SU-DHL-6 (cell line): ENCODE results near the gene LRRC71.

Experiments used
- H2AFZ ChIP-seq: fragments of 200-600 bp; sonication (generic); 2 replicates; pipeline ENCODE4 v1.6.1; 2014; ENCODE audit warnings: low read depth, mild to moderate bottlenecking, moderate library complexity, mixed read lengths, antibody characterized with exemption, low read length; ENCODE audit not compliant: severe bottlenecking
- H3F3A ChIP-seq: fragments of 200-600 bp; shearing (Covaris generic); 2 replicates; pipeline ENCODE4 v1.6.0; 2016; ENCODE audit warnings: antibody characterized with exemption, mild to moderate bottlenecking; ENCODE audit not compliant: insufficient read depth
- H3K27ac ChIP-seq: fragments of 200-600 bp; sonication (generic); 2 replicates; pipeline ENCODE4 v1.5.1; 2016; ENCODE audit warnings: low read depth, mild to moderate bottlenecking, low read length, moderate library complexity, mixed read lengths
- H3K27me3 ChIP-seq: fragments of 200-600 bp; sonication (generic), shearing (Covaris generic); 2 replicates; pipeline ENCODE4 v1.6.0; 2014; ENCODE audit warnings: mild to moderate bottlenecking, low read length
- H3K36me3 ChIP-seq: fragments of 200-600 bp; sonication (generic); 2 replicates; pipeline ENCODE4 v1.6.1; 2014; ENCODE audit warnings: mild to moderate bottlenecking, low read length, mixed read lengths
- H3K4me2 ChIP-seq: fragments of 300-600, 200-600 bp; shearing (Covaris generic), sonication (generic); 2 replicates; pipeline ENCODE4 v1.6.0; 2014; ENCODE audit warnings: low read length, low read depth, mild to moderate bottlenecking; ENCODE audit not compliant: poor library complexity, severe bottlenecking
- H3K4me3 ChIP-seq: fragments of 200-600 bp; sonication (generic); 2 replicates; pipeline ENCODE4 v1.5.1; 2014; ENCODE audit warnings: antibody characterized with exemption, low read length, mild to moderate bottlenecking, mixed read lengths; ENCODE audit not compliant: insufficient read depth, poor library complexity, severe bottlenecking
- H3K79me2 ChIP-seq: fragments of 200-600 bp; sonication (generic); 2 replicates; pipeline ENCODE4 v1.6.1; 2014; ENCODE audit warnings: mild to moderate bottlenecking, low read length, moderate library complexity; ENCODE audit not compliant: insufficient read depth
- H3K9ac ChIP-seq: fragments of 200-600 bp; sonication (generic); 2 replicates; pipeline ENCODE4 v1.7.0; 2014; ENCODE audit warnings: mild to moderate bottlenecking, low read length
- H3K9me2 ChIP-seq: fragments of 200-600 bp; sonication (generic); replicated peaks from 2 replicates; pipeline ENCODE4 v1.6.1; 2014; ENCODE audit warnings: low read length; ENCODE audit not compliant: insufficient read depth
- H3K9me3 ChIP-seq: fragments of 200-600 bp; sonication (generic); 2 replicates; pipeline ENCODE4 v1.6.1; 2014; ENCODE audit warnings: low read length, mixed read lengths; ENCODE audit not compliant: insufficient read depth
- H4K20me1 ChIP-seq: fragments of 200-600 bp; sonication (generic); 2 replicates; pipeline ENCODE4 v1.6.1; 2014; ENCODE audit warnings: low read depth, mild to moderate bottlenecking, antibody characterized with exemption, low read length, moderate library complexity, mixed read lengths
- CTCF ChIP-seq: fragments of 200-600 bp; sonication (generic); IDR thresholded peaks from one replicate; pipeline ENCODE4 v1.5.1; 2017; ENCODE audit warnings: antibody characterized with exemption, mild to moderate bottlenecking, low read length, moderate library complexity; ENCODE audit not compliant: insufficient read depth, poor library complexity, severe bottlenecking
- EZH2phosphoT487 ChIP-seq: fragments of 200-600 bp; sonication (generic), shearing (Covaris generic); conservative IDR thresholded peaks from 2 replicates; pipeline ENCODE4 v1.6.1; 2018; ENCODE audit warnings: mild to moderate bottlenecking, antibody characterized with exemption, low read length, moderate library complexity, mixed read lengths

Gene LRRC71

GRCh38 chr1:156906206-156906906 is 14.1 kb upstream of the LRRC71 start:
- H3F3A ChIP-seq = no peaks in the 10 kb centered on the region
- no peak overlapping the region for H2AFZ ChIP-seq
- H3K9me2 ChIP-seq = no peaks in the 10 kb centered on the region
- H3K27me3 ChIP-seq = no peaks in the 10 kb centered on the region
- no peaks in the 10 kb centered on the region for H3K36me3 ChIP-seq
- H3K79me2 ChIP-seq = no peaks in the 10 kb centered on the region
- H3K4me3 ChIP-seq = no peak overlapping the region
- TF ChIP-seq EZH2phosphoT487 (no peak), CTCF (no peak)
- H3K9me3 ChIP-seq = no peaks in the 10 kb centered on the region
- no peak overlapping the region for H3K27ac ChIP-seq
- no peak overlapping the region for H3K9ac ChIP-seq
- H3K4me2 ChIP-seq = no peak overlapping the region
- no peaks in the 10 kb centered on the region for H4K20me1 ChIP-seq

- Histone ChIP-seq H3K4me3 (no peak overlapping the region), H3F3A (no peaks in the 10 kb centered on the region), H3K9me3 (no peaks in the 10 kb centered on the region), H3K79me2 (no peaks in the 10 kb centered on the region), H2AFZ (no peak overlapping the region), H3K27ac (no peak overlapping the region), H3K27me3 (no peaks in the 10 kb centered on the region), H4K20me1 (no peaks in the 10 kb centered on the region), H3K9me2 (no peaks in the 10 kb centered on the region), H3K9ac (no peak overlapping the region), H3K36me3 (no peaks in the 10 kb centered on the region), H3K4me2 (no peak overlapping the region)
- no peak for TF ChIP-seq EZH2phosphoT487
- no peak for TF ChIP-seq CTCF
Measured at GRCh38 chr1:156908541-156908940, 11.9 kb upstream of the LRRC71 start.

GRCh38 chr1:156908955-156909354 is 11.5 kb upstream of the LRRC71 start:
- Histone ChIP-seq H3K9ac (no peak overlapping the region), H3K4me3 (no peak overlapping the region), H3K4me2 (no peak overlapping the region), H2AFZ (no peak overlapping the region), H3K9me2 (no peaks in the 10 kb centered on the region), H3K36me3 (no peaks in the 10 kb centered on the region), H3K9me3 (no peaks in the 10 kb centered on the region), H3K79me2 (no peaks in the 10 kb centered on the region), H3K27me3 (no peaks in the 10 kb centered on the region), H3F3A (no peaks in the 10 kb centered on the region), H4K20me1 (no peaks in the 10 kb centered on the region), H3K27ac (no peak overlapping the region)
- TF ChIP-seq EZH2phosphoT487 = no peak
- TF ChIP-seq CTCF = no peak
